GM18868 (cell line): ENCODE data around the gene NRG3.

Experiments
- ATAC-seq: cut with Tn5 transposase; IDR thresholded peaks from one replicate; pipeline ENCODE4 v1.9.1; 2021; ENCODE audit warnings: mild to moderate bottlenecking, moderate library complexity; ENCODE audit not compliant: unreplicated experiment

The NRG3 gene

DNA sequence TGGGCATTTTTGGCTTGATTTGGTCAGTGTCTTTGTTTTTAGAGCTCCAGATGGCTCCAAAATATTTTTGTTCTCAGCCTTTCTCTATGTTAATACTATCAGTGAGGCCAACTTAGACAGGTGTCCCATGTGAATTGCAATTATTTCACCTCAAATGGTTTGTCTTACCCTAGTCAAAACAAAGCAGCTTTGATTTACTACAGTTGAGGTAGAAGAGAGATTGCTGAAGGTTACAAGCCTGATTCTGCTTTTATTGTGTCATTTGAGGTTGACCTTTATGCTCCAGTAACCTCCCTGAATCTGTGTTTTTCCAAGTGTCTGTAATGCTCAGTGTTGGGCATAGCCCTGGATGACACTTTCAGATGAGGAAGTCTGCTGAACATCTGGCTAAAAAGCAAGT lies 882.9 kb downstream of the NRG3 start:
- ATAC-seq, result no peak

DNA sequence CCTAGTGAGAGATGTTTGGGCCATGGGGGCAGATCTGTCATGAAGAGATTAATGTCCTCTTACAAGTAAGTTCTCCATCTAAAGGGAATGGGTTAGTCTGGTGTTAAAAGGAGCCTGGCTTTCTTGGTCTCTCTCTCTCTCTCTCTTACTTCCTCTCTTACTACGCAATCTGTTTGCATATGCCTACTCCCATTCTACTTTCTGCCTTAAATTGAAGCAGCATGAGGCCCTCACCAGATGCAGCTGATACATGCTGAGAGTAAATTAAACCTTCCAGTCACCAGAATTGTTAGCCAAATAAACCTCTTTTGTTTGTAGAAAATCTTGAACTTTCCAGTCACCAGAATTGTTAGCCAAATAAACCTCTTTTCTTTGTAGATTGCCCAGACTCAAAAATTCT lies 884.1 kb downstream of the NRG3 start:
- no peak for ATAC-seq

DNA sequence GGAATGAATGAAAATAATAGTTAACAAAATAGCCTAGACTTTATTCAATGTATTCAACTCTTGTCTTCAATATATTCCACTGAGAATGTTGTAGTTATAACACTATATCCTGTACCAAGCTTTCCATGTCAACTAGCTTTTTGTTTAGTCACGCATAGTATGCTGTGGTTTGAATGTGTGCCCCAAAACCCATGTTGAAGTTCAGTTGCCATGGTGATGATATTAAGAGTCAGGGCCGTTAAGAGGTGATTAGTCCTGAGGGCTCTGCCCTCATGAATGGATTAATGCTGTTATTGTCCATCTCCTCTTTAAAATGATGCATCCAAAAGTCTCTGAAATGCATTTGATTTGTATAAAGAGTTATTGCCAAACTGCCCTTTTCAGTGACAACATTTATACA lies 887.6 kb downstream of the NRG3 start:
- ATAC-seq, result no peak

DNA sequence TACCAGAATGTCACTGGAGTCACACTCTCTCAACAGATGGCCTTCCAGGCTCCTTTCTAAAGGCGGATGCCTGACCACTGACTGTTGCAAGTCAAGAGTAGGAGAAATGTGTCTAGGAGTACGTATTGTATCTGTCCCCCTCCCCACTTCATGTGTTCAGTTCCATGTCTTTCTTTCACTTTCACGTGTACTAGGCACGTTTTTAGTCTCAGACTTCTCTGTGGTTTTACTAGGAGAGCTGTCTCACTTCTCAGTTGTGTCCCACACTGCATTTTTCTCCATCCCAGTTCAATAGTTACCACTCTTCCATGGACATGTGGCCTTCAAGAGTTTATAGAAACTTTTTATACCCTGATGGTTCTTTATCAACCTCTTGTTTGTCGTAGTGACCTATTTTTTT lies 893.0 kb downstream of the NRG3 start:
- ATAC-seq, result peak; percentile 77

DNA sequence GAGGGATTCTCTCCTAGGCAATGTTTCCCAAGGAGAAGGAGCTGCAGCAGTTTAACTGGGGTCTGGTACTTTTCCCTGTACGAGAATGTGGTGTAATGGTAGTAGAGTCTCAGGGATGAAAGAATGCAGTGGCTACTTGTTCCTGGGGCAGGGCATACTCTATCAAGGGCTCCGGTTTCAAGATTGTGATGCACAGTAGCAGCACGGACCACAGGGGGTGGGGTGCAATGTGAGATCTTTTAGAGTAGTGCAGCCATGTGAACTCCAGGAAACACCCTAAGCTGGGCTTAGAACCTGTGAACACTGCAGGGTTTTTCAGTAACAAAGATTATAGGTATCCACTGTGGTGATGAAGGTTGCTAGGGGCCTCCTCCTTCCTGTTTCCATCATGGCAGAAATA lies 903.9 kb downstream of the NRG3 start:
- ATAC-seq, result no peak

DNA sequence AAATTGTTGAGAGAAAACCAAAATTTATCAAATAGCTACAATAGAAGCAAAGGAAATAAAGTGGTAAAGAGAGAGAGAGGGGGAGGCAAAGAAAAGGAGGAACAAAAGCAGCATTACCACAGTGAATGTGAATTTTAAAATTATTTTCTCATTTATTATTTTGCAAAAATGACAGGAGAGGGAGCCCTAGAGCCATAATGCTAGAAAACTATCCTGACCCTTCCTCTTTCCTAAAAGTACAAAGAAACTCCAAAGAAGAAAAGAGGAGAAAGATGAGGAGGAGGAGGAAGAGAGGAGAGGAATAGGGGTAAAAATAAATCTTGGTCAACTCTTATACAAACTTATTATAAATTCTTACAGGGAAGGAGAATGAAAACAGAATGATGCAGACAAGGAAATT lies 921.5 kb downstream of the NRG3 start:
- no peak for ATAC-seq

DNA sequence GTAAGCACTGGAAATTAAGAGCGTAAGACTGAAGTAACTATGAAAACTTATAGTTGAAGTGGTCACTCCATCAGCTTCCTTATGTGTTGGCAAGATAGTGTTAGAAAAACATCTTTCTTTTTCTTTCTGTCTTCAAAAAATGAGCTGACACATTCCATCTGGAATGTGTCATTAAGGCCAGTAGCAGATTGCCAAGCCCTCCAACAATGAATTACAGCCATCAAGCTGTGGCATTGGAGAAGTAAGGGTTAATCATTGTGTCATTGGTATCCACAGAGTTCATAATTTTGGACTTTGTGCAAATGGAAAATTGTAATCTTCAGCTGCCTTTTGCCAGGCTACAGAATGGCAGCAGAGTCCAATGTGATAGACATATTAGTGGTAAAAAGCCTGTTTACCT lies 926.3 kb downstream of the NRG3 start:
- ATAC-seq, result no peak

DNA sequence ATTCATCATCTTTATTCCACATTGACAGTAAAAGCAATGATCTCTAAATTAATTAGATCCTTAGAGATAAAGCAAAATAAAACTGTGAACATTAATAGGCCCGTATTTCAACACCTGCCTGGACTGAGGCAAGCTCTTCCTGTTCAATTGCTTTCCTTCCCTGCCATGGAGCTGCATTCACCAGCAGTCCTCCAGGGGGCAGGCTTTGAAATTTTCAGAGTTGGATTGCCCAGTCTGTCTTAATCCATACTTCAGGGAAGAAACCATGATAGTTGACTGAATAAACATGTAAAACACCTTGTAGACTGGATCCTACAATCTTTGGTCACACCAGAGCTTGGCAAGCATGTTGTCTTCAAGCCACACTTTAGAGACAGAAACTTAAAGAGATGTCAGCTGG lies 936.6 kb downstream of the NRG3 start:
- ATAC-seq, result peak; percentile 80

DNA sequence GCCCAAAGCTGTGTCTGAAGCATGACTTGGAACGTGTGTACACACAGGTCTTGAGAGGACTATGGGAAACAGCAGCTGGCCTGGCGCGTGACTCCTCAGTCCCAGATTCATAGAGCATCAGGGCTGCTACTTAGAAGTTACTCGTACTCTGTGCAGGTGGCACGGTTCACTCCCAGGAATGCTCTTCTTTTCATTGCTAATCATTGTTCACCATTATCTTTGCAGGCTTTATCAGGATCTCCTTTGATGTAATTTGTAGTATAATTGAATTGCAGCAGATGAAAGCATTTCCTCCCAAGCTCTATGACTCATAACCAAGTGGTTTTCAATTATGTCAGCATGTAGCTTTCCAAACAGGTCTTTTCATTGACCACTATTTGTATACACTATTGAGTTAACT lies 938.9 kb downstream of the NRG3 start:
- no peak for ATAC-seq

DNA sequence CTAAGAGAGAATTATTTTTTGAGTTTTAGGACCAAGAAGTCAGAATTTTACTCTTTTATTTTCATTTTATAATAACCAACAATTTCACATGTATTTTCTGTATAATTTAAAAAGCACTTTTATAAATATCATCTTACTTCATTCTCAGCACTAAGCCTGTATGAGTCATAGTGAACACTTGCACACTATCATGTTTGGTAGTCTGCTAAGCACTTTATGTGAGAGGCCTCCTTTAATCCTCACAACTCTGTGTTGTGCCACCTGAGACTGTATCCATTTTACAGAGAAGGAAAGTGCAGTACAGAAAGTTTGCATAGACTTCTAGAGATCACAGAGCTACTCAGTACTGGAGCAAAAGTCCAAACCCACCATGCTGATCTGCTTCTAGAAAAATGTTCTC lies 939.6 kb downstream of the NRG3 start:
- no peak for ATAC-seq

DNA sequence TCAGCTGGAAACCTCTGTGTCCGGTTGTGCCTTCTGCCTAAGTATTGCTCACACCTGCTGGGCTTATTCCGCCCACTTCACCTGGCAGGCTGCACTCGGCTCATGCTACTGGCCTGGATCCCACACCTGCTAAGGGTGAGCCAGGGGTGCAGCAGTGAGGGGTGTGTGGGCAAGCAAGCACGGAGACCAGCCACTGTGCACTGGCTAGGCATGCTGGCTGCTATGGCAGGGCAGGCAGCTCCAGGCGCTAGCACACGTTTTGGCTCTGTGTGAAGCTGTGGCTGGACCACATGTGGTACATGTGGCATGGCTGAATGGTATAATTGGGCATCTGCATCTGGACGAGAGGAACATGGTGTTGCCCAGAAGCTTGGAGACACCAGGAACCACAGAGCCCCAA lies 940.7 kb downstream of the NRG3 start:
- ATAC-seq, result no peak

DNA sequence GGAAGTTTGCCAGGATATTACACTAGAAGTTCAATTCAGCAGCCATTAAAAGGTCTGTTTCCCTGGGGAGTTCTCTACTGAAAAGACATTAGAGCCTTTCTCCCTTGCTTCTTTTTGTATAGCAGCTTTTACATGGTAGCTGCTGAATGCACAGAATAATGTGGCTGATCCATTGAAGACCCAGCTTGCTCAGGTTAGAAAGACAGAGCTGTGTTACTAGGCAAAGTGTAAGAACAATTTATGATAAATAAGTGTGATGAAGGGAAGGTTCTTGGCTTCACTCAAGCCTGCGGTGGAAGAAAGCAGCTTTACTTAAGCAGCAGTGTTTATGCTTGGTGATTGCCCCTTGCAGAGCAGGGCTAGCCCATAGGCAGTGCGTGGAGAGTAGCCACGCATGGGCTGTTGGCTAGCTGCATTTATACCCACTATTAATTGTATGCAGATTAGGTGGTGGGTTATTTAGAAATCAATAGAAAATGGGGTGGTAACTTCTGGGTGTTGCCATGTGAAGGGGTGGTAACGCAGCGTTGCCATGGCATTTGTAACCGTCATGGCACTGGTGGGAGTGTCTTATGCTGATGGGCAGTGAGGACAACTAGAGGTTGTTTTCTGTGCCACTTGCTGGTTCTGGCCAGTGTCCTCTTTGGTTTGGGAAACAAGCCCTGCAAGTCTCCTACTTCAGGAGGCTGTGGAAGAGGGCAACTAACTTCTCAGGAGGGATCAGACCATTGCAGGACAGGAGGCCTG lies 942.9 kb downstream of the NRG3 start:
- ATAC-seq, result no peak

DNA sequence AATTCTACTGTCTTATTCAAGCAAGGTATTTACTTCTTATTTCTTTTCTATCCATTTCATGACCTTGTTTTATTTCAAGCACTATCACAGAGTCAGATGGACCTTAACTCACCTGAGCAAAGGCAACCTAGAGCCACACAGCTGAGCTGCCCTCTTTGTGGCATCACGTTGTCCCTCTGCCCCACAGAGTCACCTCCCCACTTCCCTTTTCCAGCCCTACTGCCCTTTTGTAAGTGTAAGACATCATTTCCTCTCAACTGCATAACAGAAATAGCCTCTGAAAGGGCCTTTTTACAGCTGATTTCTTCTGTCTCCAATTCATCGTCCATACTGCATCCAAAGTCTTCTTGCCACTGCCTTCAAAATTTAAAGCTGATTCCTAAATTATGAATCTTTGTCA lies 946.0 kb downstream of the NRG3 start:
- no peak for ATAC-seq

DNA sequence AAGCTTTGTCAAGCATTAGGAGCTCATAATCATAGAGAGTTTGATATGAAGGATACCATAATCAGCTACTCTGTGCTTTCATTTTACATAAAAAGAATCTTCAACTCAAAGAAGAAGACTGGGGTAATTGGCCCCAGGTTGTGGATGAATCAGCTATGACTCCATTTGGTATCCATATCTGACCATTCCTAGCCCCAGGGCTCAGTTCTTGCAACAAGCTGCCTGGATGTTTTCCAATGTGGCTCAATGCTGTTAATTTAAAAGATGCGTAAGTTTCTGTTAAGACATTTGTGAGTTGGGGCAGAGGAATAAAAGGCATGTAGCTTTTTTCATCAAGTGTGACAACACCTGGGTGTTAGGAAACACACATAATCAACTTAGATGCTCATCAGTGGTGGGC lies 951.1 kb downstream of the NRG3 start:
- no peak for ATAC-seq

DNA sequence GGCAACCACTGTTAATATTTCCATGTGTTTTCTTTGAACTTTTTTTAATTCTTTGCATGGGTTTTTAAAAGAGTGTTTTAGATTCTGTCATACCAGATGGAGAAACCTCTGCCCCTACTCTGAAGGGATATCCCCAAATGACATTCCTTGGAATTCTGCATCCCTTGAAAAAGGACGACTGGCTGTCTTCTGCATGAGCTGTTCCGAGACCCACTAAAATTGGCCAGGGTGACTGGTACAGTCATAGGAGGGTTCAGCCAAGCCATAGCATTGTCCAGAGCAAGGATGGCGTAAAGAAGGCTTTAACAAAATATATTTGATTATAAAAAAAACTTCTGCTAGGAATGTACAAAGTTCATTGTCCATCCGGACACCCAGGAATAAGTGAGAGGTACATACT lies 952.9 kb downstream of the NRG3 start:
- no peak for ATAC-seq

DNA sequence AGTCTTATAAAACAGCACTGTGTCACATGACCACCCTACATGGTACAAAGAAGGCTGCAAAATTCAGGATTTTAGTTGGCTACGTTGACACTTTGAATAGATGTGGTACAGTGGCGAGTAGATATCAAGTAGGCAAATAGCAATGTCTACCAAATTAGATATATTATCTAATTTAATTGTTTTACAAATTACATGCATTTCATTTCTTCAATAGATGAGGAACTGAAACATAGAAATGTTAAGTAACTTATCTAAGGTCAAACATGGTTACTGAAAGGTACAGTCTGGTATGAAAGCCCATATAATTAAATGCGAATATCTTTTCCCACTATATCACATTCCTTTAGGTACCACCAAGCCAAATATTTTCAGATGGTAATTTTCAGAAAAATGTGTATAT lies 972.2 kb downstream of the NRG3 start:
- no peak for ATAC-seq

DNA sequence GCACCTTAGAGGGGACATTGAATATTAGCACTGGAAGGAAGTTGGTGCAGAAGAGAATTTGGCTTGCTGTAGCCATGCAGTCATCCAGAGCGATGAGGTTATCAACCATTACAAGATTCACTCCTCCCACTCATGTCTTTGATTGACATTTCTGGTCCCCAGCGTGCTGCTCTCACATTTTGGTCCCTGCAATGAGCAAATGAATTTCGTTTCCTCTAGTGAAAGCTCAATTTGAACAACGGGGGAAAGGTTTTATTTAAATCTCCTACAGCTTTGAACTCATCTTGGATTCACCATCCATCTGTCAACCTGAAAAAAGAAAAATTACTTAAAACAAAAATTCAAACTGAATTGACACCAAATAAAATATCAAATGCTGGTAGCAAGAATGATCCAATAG lies 975.2 kb downstream of the NRG3 start:
- no peak for ATAC-seq

DNA sequence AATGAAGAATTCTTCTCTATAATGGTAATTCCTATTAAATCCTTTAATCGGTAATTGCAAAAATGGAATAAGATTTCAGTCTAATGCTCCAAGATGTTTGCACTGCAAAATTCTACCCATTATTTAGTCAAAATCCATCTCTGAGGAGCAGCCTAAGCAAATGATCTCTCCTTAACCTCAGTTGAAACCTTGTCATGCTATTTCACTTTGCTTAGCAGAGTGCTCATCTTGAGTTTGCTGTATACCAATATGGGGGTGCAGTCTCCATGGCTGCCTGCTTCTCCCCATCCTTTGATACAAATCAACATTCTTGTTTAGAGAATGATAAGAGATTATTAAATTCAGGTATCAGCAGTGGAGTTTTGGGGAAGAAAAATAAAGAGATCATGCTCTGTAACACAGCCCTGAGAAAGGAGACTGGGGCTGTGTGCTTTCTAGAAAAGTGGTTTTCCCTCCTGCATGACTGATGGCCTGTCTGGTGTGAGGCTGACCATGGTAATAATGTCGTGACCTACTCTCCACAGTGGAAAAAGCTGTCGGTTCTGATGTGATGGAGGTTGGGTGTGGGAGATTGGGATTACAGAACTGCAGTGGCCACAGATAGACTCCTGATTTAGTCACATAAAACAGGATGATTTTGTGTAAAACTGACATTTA lies 982.1 kb downstream of the NRG3 start:
- no peak for ATAC-seq

DNA sequence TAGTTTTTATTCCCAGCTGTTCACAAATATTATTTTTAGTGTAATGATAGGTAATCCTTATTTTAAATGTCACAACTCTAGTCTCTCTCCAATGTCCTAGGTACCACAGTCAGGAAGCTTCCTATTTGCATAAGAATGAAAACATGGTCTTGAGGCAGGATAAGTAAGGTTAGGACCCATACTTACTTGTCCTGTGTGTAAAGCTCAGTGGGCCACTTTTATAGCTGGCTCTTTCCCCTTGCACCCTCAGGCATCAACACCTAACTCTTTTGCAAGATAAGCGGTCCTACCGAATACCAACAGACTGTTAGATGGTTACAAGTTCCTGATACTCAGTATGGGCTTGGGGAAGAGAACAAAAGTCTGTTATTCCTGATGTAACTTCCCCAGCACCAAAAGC lies 986.9 kb downstream of the NRG3 start:
- ATAC-seq, result no peak

DNA sequence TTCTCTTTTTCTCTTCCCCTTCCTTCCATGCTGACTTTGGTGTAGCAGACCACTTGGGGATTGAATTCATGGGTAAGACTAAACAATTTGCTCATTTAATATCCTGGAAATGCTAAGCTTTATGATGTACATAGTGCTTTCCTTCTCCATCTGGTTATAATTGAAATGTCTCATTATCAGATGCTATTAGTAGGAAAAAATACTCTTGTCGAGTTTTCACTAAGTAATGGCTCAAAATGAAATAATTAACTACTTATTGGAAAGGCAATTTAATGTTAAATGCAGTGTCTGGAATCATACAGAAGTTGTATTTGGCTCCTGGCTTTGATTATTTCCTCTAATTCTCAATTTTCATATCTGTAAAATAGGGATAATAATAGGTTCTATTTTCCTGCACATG lies 990.4 kb downstream of the NRG3 start:
- ATAC-seq, result no peak

DNA sequence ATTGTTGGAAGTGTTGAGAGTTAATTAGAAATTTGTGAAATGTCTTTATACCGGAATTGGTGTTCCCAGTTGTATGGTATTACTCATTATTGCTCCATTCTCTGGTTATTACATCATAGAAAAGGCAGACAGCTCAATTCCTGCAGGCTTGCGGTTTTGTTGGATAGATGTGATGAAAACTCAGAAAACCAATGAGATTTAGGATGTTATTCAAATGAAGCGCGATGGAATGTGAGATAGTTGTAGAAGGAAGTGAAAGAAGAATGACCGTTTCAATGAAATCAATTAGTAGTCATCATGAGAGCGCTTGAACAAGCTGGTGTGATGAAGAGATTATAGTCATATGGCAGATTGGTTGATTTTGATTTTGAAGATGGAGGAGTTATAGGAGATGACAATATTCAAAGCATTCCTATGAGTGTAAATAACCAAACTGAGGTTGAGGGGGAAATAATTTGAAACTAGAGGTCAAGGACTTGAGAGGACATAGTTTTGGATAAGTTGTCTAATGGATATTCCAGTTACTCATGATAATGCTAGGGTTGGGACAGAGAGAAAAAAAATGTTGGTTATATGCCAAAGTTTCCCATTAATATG lies 991.5 kb downstream of the NRG3 start:
- no peak for ATAC-seq

DNA sequence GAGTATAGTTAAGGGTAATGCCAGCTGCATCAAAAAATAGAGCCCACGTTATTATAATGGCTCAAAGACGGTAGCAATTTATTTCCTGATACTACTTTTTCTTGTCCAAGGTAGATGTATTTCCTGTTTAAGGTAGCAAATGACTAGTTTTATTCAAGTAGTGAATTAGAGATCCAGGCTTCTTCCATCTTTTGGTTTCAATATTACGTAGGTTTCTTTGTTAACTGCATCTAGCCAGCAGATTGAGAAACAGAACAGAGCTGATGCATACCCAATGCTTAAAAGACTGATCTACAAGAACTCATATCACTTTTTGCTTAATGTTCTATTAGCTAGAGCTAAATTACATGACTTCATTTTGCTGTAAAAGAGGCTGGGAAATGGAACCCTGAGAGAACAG lies 992.1 kb downstream of the NRG3 start:
- ATAC-seq, result no peak

DNA sequence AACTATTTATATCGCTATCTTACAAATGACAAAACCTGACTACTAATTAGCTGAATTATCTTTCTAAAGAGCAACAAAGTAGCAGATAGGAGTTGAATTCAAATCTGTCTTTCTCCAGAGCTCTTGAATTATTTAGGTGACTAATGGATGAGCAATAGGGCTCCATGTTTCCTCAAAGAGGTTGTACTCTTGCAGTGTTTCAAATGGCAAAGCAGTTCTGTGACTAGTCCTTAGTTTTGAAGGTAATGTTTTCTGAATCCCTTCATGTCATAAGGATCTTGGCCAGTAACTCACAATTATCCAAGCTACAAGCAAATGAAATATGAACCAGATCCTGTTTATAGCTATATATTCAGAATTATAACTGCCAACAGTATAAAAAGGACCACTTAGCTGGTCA lies 999.7 kb downstream of the NRG3 start:
- no peak for ATAC-seq
